HEK293T (cell line): ENCODE results near the gene WWOX.

Experiments used
- FOXK2 ChIP-seq: fragments of 450-650 bp; IDR thresholded peaks from 2 replicates; pipeline ENCODE4 v1.6.1; 2016; ENCODE audit warnings: mild to moderate bottlenecking
- SP1 ChIP-seq: fragments of 450-650 bp; IDR thresholded peaks from 2 replicates; pipeline ENCODE4 v1.6.1; 2017
- ZNF384 ChIP-seq: fragments of 450-650 bp; IDR thresholded peaks from 2 replicates; pipeline ENCODE4 v1.6.1; 2016

- no peak for TF ChIP-seq FOXK2
- TF ChIP-seq ZNF384 = no peak
- no peak for TF ChIP-seq SP1
Measured at GRCh38 chr16:78353640-78354275, 254.3 kb downstream of the WWOX start.
